Fibroblast of villous mesenchyme (primary cell): ENCODE results near the gene CCDC158. TPM values are rescaled to one million over a fixed set of nuclear protein-coding genes. Genes with fewer than 3 reads are reported as not detected.

ENCODE experiments used
- DNase-seq: peaks from one replicate; pipeline ENCODE4 v3.0.0-alpha.2; 2010; ENCODE audit warnings: low read depth
- H3K4me3 ChIP-seq: 2 replicates; pipeline ENCODE4 v1.5.1; 2011; ENCODE audit warnings: low read depth, mild to moderate bottlenecking, low read length
- CTCF ChIP-seq: IDR thresholded peaks from 2 replicates; pipeline ENCODE4 v1.5.1; 2012; ENCODE audit warnings: low read depth, mild to moderate bottlenecking, low read length; ENCODE audit not compliant: insufficient read depth
- total RNA-seq: library from RNA; depleted of rRNA; stranded (reverse); fragments of >200 nt; gene quantifications from 2 replicates; pipeline ENCODE4 v1.2.3, GENCODE V29; 2012

The CCDC158 gene
- total RNA-seq, 1 donor: 0.43 TPM

- H3K4me3 ChIP-seq: no peak overlapping the region
- no peak for TF ChIP-seq CTCF
These were observed 144.1 kb downstream of the CCDC158 start for GRCh38 chr4:76276813-76277212.

GRCh38 chr4:76275486-76276124 is 145.3 kb downstream of the CCDC158 start:
- no peak for TF ChIP-seq CTCF
- no peak for DNase-seq

More at GRCh38 chr4:76276813-76277212, 144.1 kb downstream of the CCDC158 start:
- DNase-seq: no peak

GRCh38 chr4:76272999-76273398 is 147.9 kb downstream of the CCDC158 start:
- no peak for DNase-seq
- no peak overlapping the region for H3K4me3 ChIP-seq
- TF ChIP-seq CTCF: no peak

More at GRCh38 chr4:76275486-76276124, 145.3 kb downstream of the CCDC158 start:
- H3K4me3 ChIP-seq: no peak overlapping the region

GRCh38 chr4:76272582-76272981 is 148.4 kb downstream of the CCDC158 start:
- no peak for TF ChIP-seq CTCF
- H3K4me3 ChIP-seq: no peak overlapping the region
- no peak for DNase-seq

- DNase-seq: no peak
- H3K4me3 ChIP-seq: no peak overlapping the region
- no peak for TF ChIP-seq CTCF
These were observed 148.9 kb downstream of the CCDC158 start for GRCh38 chr4:76272073-76272472.

GRCh38 chr4:76271248-76271647 is 149.7 kb downstream of the CCDC158 start:
- H3K4me3 ChIP-seq: no peak overlapping the region
- no peak for TF ChIP-seq CTCF
- no peak for DNase-seq
